Right atrium auricular region (tissue), 2 donors: ENCODE results near the gene ZNF274. TPM values are rescaled to one million over a fixed set of nuclear protein-coding genes. Genes with fewer than 3 reads are reported as not detected.

Experiments used
- DNase-seq: peaks from one replicate; pipeline ENCODE4 v3.0.0-alpha.2; 2019; ENCODE audit warnings: low spot score
- H3K27ac ChIP-seq, 2 donors: fragments of 200-600 bp; sonication (generic); 1 replicate in 1 of 2; 2 replicates in 1 of 2; pipeline ENCODE4 v1.5.1; 2016 to 2019
- H3K27me3 ChIP-seq, 2 donors: fragments of 200-600 bp; sonication (generic); one replicate each; pipeline versions ENCODE4 v1.5.1 to v1.6.0; 2017 to 2019
- H3K36me3 ChIP-seq: fragments of 200-600 bp; sonication (generic); one replicate; pipeline ENCODE4 v1.5.1; 2016
- H3K4me1 ChIP-seq, 2 donors: fragments of 200-600 bp; sonication (generic); one replicate each; pipeline versions ENCODE4 v1.5.1 to v1.6.0; 2017 to 2019
- H3K4me3 ChIP-seq, 2 donors: fragments of 200-600 bp; sonication (generic); 1 replicate in 1 of 2; 2 replicates in 1 of 2; pipeline ENCODE4 v1.5.1; 2017 to 2019; ENCODE audit warnings: mild to moderate bottlenecking in 1 of 2, moderate library complexity in 1 of 2
- H3K9me3 ChIP-seq, 2 donors: fragments of 200-600 bp; sonication (generic); one replicate each; pipeline ENCODE4 v1.5.1; 2019
- CTCF ChIP-seq, 2 donors: fragments of 200-600 bp; sonication (generic); IDR thresholded peaks; one replicate each; pipeline ENCODE4 v1.5.1; 2019; ENCODE audit warnings: antibody characterized with exemption in 2 of 2
- total RNA-seq, 2 donors: library from RNA; depleted of rRNA; stranded (reverse); fragments of >200 nt; gene quantifications; one replicate each; pipeline ENCODE4 v1.1.0, GENCODE V29; 2016

ZNF274 gene
- total RNA-seq, 2 donors from 2014 or later: 17.7 to 25.8 TPM

GRCh38 chr19:58203814-58204475, 21.1 kb downstream of the ZNF274 start:
- H3K27me3 ChIP-seq: no peaks in the 10 kb centered on the region
- no peaks in the 10 kb centered on the region for H3K4me1 ChIP-seq
- H3K9me3 ChIP-seq: peaks cover 91 to 100% of the 10 kb centered on the region in 2 donors
- H3K4me3 ChIP-seq: no peak overlapping the region
- no peak for DNase-seq
- peaks cover 82% of the 10 kb centered on the region for H3K36me3 ChIP-seq
- TF ChIP-seq CTCF (IDR thresholded peaks at IDR 0.05): no peak
- no peak overlapping the region for H3K27ac ChIP-seq

GRCh38 chr19:58204566-58204965, 21.7 kb downstream of the ZNF274 start:
- Histone ChIP-seq H3K4me3 (no peak overlapping the region), H3K36me3 (peaks cover 88% of the 10 kb centered on the region), H3K27ac (no peak overlapping the region), H3K4me1 (no peaks in the 10 kb centered on the region), H3K9me3 (peaks cover 91 to 100% of the 10 kb centered on the region in 2 donors), H3K27me3 (no peaks in the 10 kb centered on the region)
- no peak for DNase-seq
- TF ChIP-seq CTCF (IDR thresholded peaks at IDR 0.05): no peak

- Histone ChIP-seq H3K4me1 (no peaks in the 10 kb centered on the region), H3K27ac (no peak overlapping the region), H3K27me3 (no peaks in the 10 kb centered on the region), H3K36me3 (peaks cover 95% of the 10 kb centered on the region), H3K9me3 (peaks cover 91 to 100% of the 10 kb centered on the region in 2 donors), H3K4me3 (no peak overlapping the region)
- no peak for TF ChIP-seq CTCF (IDR thresholded peaks at IDR 0.05)
- DNase-seq: no peak
Observed at GRCh38 chr19:58209577-58209976, 26.7 kb downstream of the ZNF274 start.

GRCh38 chr19:58212336-58213074, 29.6 kb downstream of the ZNF274 start:
- Histone ChIP-seq H3K9me3 (peaks cover 89 to 100% of the 10 kb centered on the region in 2 donors), H3K4me3 (no peak overlapping the region), H3K4me1 (no peaks in the 10 kb centered on the region), H3K36me3 (peaks cover 66% of the 10 kb centered on the region), H3K27ac (no peak overlapping the region), H3K27me3 (no peaks in the 10 kb centered on the region)
- DNase-seq: no peak
- no peak for TF ChIP-seq CTCF (IDR thresholded peaks at IDR 0.05)

DNA sequence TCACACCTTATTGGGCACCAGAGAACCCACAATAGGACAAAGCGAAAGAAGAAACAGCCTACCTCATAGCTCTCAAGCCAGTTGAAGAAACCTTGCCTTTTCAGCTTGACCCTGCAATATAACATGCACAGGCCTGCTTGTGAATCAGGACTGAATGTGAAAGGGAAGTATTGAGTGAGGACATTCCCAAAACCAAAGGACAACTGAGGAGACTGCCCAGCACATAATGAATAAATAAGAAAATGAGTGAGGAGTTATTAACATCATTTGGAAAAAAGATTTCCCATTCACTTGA, 30.2 kb downstream of the ZNF274 start:
- Histone ChIP-seq H3K4me1 (no peaks in the 10 kb centered on the region), H3K9me3 (peaks cover 89 to 100% of the 10 kb centered on the region in 2 donors), H3K36me3 (peaks cover 61% of the 10 kb centered on the region), H3K27ac (no peak overlapping the region), H3K27me3 (no peaks in the 10 kb centered on the region), H3K4me3 (no peak overlapping the region)
- DNase-seq: no peak
- no peak for TF ChIP-seq CTCF (IDR thresholded peaks at IDR 0.05)
